Kidney (tissue), 14 donors: Measurements from ENCODE around the gene CLIC4. TPM values are rescaled to one million over a fixed set of nuclear protein-coding genes. Genes with fewer than 3 reads are reported as not detected.

Experiments used
- DNase-seq, 5 donors: peaks; one replicate each; pipeline ENCODE4 v3.0.0-alpha.2; 2013 to 2020
- FAIRE-seq: peaks from 2 replicates; lab custom pipeline; 2012; peaks lifted over from hg19 to GRCh38; lab: Jason Lieb, UNC
- H3K27ac ChIP-seq, 2 donors: one replicate each; pipeline ENCODE4 v1.7.0; 2013; ENCODE audit warnings: low read depth in 2 of 2, low read length in 2 of 2, inconsistent platforms in 1 of 2
- H3K27me3 ChIP-seq: one replicate; pipeline ENCODE4 v1.7.1; 2013; ENCODE audit warnings: low read length, inconsistent platforms; ENCODE audit not compliant: control insufficient read depth, insufficient read depth
- H3K36me3 ChIP-seq, 3 donors: one replicate each; pipeline versions ENCODE4 v1.7.0 to v1.7.1; 2013; ENCODE audit warnings: low read length in 3 of 3, control low read depth in 1 of 3, inconsistent platforms in 1 of 3; ENCODE audit not compliant: insufficient read depth in 3 of 3, control insufficient read depth in 2 of 3
- H3K4me1 ChIP-seq, 3 donors: one replicate each; pipeline versions ENCODE4 v1.7.0 to v1.7.1; 2013; ENCODE audit warnings: low read length in 3 of 3, inconsistent platforms in 1 of 3, low read depth in 1 of 3; ENCODE audit not compliant: control insufficient read depth in 2 of 3, insufficient read depth in 2 of 3
- H3K4me3 ChIP-seq, 3 donors: one replicate each; pipeline versions ENCODE4 v1.7.0 to v1.8.1; 2013; ENCODE audit warnings: low read length in 3 of 3, control low read depth in 1 of 3, inconsistent platforms in 1 of 3
- H3K9ac ChIP-seq, 3 donors: one replicate each; pipeline versions ENCODE4 v1.7.0 to v1.7.1; 2013; ENCODE audit warnings: low read length in 3 of 3, control low read depth in 1 of 3, inconsistent platforms in 1 of 3
- H3K9me3 ChIP-seq, 3 donors: one replicate each; pipeline versions ENCODE4 v1.7.0 to v1.7.1; 2013; ENCODE audit warnings: low read length in 3 of 3, control low read depth in 1 of 3, inconsistent platforms in 1 of 3; ENCODE audit not compliant: control insufficient read depth in 2 of 3, insufficient read depth in 1 of 3
- CTCF ChIP-seq: IDR thresholded peaks from 3 replicates; pipeline ENCODE4 v1.5.1; 2012; ENCODE audit warnings: mild to moderate bottlenecking, moderate library complexity, borderline replicate concordance; ENCODE audit not compliant: insufficient read depth; ENCODE audit errors: extremely low read depth
- intact Hi-C: fragments of 100-400 bp; cut with DNase I; formaldehyde crosslinking; loops from one replicate; pipeline ENCODE4 v1.11.1; 2022
- polyA plus RNA-seq: library from polyadenylated mRNA; stranded (reverse); fragments of 350-450 nt; fragmentation: Illumina TruSeq; extraction: RNeasy Lipid Tissue Mini Kit (QIAGEN cat#74804); gene quantifications from one replicate; pipeline ENCODE4 v1.2.3, GENCODE V29; 2014; ENCODE audit warnings: low read depth, low replicate concordance; ENCODE audit not compliant: insufficient read depth
- total RNA-seq: library from RNA; stranded (reverse); fragmentation: NEBNext Ultra II Directional; extraction: Animal tissue kit (Norgen Biotek cat#: 25700); gene quantifications from one replicate; pipeline ENCODE4 v1.2.1, GENCODE V29; 2021
- donor health status: control.
- donor health status: control.
- donor health status: control.
- donor health status: control.
- donor health status: control.
- donor health status: DM: yes; HTN: yes; CAD: no.
- donor health status: Normal renal cell carcinoma (clear cell type).

CLIC4 gene
- total and polyA plus RNA-seq, 2 donors from 2014 or later: 72.7 to 315 TPM

GRCh38 chr1:24853649-24854048 is 108.4 kb downstream of the CLIC4 start:
- no peaks in the 10 kb centered on the region for H3K36me3 ChIP-seq
- H3K27me3 ChIP-seq: no peaks in the 10 kb centered on the region
- no peaks in the 10 kb centered on the region for H3K9me3 ChIP-seq
- H3K27ac ChIP-seq: no peak overlapping the region
- TF ChIP-seq CTCF: no peak
- intact Hi-C loops: loop anchor here (10.0 kb wide), 1 partner anchor 351 kb away; no protein-coding TSS in a partner anchor
- FAIRE-seq (no peak), DNase-seq (peak in 3 of 5 donors; percentile 40 to 90 (median 62))
- H3K4me3 ChIP-seq: no peak overlapping the region
- no peaks in the 10 kb centered on the region for H3K4me1 ChIP-seq
- H3K9ac ChIP-seq: no peak overlapping the region

GRCh38 chr1:24855474-24855873 is 110.2 kb downstream of the CLIC4 start:
- no peaks in the 10 kb centered on the region for H3K27me3 ChIP-seq
- H3K9ac ChIP-seq: no peak overlapping the region
- no peak overlapping the region for H3K4me3 ChIP-seq
- no peaks in the 10 kb centered on the region for H3K9me3 ChIP-seq
- TF ChIP-seq CTCF: no peak
- FAIRE-seq (no peak), DNase-seq (no peak)
- no peaks in the 10 kb centered on the region for H3K36me3 ChIP-seq
- no peak overlapping the region for H3K27ac ChIP-seq
- intact Hi-C loops: loop anchor here (10.0 kb wide), 1 partner anchor 349 kb away; no protein-coding TSS in a partner anchor
- H3K4me1 ChIP-seq: no peaks in the 10 kb centered on the region

GRCh38 chr1:24856787-24857506 is 111.7 kb downstream of the CLIC4 start:
- FAIRE-seq: no peak
- no peak overlapping the region for H3K9ac ChIP-seq
- H3K36me3 ChIP-seq: no peaks in the 10 kb centered on the region
- no peaks in the 10 kb centered on the region for H3K9me3 ChIP-seq
- no peaks in the 10 kb centered on the region for H3K4me1 ChIP-seq
- DNase-seq: no peak
- H3K27me3 ChIP-seq: no peaks in the 10 kb centered on the region
- no peak for TF ChIP-seq CTCF
- intact Hi-C loops: loop anchor here (10.0 kb wide), 1 partner anchor 348 kb away; no protein-coding TSS in a partner anchor
- no peak overlapping the region for H3K27ac ChIP-seq
- H3K4me3 ChIP-seq: no peak overlapping the region
